AG20443 (cell line): ENCODE measurements around the gene CABLES2.

Experiments used
- DNase-seq: peaks from one replicate; pipeline ENCODE4 v3.0.0; 2012; ENCODE audit warnings: low spot score, mixed read lengths

Gene CABLES2

GRCh38 chr20:62418709-62419487 is 11.8 kb upstream of the CABLES2 start:
- DNase-seq: no peak

- DNase-seq: no peak
Observed at GRCh38 chr20:62417981-62418708, 11.1 kb upstream of the CABLES2 start.

GRCh38 chr20:62416651-62417637 is 9.9 kb upstream of the CABLES2 start:
- DNase-seq: no peak

DNA sequence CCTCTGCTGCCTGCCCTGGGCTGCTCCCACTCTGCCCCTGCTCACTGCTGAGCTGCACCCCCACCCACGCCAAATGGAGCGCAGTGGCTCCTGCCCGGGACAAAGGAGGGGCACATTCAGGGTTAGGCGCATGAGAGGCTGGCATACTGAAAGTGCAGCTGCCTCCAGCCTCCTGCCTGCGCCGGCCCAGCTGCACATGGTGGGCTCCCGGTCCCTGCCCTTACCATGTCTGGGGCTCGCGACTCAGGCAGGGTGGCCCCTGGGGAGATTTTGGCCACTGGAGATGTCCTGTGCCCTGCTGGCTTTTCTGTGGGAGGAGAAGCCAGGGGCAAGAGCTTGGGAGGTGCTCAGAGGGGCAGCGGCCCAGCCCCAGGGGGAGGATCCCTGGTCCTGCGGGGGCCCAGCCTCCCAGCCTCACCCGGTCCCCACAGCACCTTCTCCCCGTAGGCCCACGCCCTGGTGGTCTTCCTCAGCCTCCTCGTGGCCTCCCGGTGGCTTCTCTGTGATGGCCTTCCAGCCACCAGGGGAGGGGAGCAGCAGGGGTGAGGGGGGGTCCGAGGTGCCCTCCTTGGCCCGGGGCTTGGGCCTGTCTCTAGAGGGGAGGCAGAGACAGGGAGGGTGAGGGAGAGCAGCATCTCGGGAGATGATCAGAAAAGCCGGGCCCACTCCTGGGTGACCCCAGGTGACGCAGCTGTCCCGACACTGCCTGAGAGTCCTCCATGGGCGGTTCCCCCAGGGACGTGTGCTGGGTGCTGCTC is 8.4 kb upstream of the CABLES2 start:
- no peak for DNase-seq

GRCh38 chr20:62413896-62414481 is 6.9 kb upstream of the CABLES2 start:
- DNase-seq: peak; percentile 38

- no peak for DNase-seq
Observed at GRCh38 chr20:62413025-62413570, 6.0 kb upstream of the CABLES2 start.

GRCh38 chr20:62412194-62413024 is 5.3 kb upstream of the CABLES2 start:
- no peak for DNase-seq

DNA sequence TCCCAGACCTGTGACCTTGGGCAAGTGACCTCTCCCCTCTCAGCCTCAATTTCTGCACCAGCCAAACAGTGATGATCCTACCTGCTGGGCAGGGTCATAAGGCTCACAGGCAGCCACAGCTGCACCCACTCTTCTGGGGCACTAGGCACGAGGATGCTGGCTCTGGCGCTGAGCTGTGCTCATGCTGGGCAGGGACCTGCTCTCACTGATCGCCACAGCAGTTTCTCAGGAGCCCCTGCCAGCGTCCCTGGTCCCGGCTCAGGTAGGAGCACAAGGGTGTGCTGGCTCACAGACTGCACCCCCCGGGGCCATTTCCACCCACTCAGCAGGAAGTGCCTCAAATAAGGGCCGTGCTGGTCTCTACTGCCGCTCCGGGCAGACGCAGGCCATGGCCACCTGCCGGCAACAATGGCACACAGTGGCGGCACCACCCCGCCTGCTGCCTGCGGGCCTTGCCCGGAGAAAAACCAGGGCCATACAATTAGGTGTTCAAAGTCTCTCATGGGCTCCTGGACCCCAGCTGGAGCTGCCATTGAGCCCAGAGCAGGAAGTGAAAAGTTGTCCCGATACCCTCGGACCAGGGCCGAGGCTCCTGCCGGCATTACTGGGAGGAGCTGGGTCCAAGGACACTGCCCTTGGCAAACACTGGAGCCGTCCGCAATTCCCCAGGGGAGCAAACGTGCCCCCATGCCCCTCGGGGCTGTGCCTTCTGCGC is 4.6 kb upstream of the CABLES2 start:
- DNase-seq: no peak

DNA sequence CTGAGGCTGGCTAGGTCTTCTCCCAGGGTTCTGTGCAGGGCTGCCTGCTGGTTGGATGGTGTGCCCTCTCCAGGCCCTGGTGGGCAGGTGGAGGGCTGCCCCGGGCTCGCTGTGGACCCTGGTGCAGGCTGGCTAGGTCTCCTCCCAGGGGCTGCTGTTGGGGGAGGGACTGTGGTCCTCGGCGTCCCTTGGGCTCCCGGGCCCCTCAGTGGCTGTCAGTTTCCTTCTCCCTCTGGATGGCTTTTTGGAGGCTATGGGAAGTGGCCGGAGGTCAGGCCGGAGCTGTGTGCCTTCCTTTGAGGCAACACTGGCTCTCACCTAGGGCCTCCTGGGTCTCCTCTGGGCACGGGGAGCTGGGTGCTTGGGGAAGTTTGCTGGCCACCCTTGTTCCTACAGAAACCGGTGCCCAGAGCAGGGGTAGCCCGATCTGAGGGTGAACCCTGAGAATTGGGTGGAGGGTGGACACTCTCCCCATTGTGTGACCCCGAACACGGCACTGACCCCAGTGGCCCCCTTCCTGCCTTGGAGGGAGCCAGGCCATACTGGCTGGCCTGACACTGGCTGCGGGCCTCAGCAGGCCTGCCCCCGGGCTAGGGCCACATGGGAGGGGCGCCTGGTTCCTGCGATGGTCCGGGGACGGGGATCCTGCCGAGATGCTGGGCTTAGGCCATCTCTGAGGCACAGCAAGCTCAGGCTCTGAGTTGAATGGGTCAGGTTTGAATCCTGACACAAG is 3.8 kb upstream of the CABLES2 start:
- no peak for DNase-seq

DNA sequence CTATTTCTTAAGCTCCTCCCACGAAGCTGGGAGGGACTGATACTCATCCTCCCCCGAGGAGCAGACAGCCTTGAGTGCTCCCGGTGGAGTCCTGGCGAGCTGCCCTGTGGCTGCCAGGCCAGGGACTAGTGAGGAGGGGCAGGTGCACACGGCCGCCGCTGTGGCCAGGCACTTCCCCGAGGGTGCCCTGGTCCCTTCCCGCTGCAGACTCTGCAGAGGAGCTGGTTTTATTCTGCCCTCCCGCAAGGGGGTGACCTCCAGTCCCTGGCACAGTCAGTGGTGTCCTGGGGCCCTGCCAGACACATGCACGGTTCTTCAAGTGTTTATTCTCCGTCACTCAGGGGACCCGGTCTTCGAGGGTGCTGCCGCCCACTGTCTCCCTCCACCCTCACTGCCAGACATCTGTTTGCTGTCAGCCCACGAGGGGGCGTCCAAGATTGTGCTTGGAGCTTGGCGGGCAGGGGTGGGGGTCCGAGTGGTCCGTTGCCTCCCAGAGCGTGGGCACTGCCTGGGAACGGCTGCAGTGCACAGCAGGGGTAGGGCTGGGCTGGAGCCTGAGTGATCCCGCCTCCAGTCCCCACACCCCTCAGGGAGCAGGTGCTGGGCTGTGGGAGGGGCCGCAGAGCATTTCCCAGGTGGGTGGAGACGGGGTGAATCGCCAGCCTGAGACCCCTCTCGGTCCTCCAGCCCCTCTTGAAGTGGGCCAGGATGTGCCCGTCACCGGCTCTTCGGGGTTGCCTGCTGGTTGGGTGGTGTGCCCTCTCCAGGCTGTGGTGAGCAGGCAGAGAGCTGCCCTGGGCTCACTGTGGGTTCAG is 3.1 kb upstream of the CABLES2 start:
- DNase-seq: peak; percentile 39

DNA sequence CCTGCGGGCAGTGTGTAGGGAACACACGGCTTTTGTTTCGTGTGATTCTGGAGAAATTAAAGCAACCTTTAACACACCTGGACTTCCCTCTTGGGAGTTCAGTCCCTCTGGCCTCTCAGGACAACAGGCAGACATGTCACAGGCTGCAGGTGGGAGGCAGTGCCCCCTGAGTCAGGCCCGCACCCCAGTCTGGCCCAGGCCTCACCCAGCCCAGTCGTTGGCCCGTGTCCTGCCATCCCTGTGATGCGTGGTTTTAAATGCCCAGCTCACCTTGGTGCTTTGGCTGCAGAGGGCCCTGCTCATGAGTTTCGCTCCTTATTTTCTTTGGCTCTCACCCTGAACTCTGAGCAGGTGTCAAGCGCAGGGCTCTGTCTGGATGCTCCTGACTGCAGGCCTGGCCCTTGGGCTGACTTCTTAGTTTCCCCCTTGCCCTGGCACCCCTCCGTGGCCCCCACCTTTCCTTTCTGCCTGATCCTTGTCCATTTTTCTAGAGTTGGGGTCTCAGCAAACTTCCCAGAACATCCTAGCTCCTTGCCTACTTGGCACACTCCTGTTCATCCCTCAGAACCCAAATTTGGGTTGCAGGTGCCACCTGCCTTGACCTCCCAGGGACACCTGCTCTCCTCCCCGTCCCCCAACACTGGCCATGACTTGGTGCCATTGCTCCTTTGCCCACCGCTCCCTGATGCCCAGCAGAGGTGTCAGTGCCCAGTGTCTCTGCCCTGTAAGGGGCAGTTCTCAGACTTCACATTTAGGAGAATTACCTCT is 2.2 kb upstream of the CABLES2 start:
- DNase-seq: no peak

DNA sequence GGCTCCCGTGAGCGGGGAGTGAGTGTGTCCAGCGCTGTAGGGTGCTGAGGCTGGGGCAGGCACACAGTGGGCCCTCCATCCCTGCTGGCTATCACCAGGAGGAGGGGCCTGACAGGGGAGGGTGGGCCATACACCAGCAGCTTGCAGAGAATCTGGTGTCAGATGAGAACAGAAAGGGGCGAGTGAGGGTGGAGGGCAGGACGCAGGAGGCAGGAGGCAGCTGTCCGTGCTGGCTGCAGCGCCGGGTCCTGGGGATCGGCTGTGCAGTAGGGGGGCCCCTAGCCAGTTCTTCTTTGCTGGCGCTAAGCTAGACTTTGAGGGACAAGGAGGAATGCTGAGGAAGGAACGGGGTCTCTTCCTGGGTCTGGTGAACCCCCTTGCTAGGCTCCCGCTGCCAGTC is 1.6 kb upstream of the CABLES2 start:
- no peak for DNase-seq

GRCh38 chr20:62408055-62408454 is 970 bp upstream of the CABLES2 start:
- DNase-seq: no peak

- DNase-seq: no peak
Observed at GRCh38 chr20:62406635-62407176, 379 bp downstream of the CABLES2 start.

DNA sequence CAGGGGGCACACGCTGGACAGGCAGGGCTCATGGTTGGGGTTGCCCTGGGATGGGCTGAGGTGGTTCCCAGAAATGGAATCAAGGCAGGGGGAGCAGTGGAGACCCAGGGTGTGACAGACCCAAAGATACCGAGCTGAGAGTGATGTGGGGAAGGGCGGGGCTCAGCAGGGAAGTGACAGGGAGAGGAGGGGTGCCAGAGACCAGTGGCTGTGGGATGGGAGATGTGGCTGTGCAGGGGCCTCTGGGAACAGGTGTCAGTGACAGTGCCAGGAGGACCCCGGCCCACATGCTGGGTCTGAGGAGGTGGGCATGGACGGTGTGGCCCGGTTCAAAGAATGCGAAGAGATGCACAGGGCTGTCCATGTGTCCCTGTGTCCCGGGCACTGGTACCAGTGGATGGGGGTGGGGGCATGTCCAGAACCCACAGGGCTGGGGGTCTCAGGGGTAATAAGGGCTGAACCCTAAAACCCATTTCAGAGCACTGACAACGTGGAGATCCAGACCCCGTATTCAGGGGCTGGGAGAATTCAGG is 1.0 kb downstream of the CABLES2 start:
- no peak for DNase-seq
